ENCODE data around the gene CDRT15.

- no peak for TF ChIP-seq CTCF (IDR thresholded peaks at IDR 0.05; ENCODE audit: insufficient read depth, low read length, poor library complexity, severe bottlenecking)
- no peak for TF ChIP-seq EZH2phosphoT487 (conservative IDR thresholded peaks at IDR 0.05; ENCODE audit: low read length)
Observed at GRCh38 chr17:14209215-14209614, 27.4 kb downstream of the CDRT15 start.

Measured in SU-DHL-6 (cell line).